ENCODE data around the gene SPATA16. TPM values are rescaled to one million over a fixed set of nuclear protein-coding genes. Genes with fewer than 3 reads are reported as not detected.

SPATA16 gene
- total and polyA plus RNA-seq, 2 of the 13 experiments (the other 11 are each of a cell fraction or from before 2014, with no cell fraction given) = not detected

DNA sequence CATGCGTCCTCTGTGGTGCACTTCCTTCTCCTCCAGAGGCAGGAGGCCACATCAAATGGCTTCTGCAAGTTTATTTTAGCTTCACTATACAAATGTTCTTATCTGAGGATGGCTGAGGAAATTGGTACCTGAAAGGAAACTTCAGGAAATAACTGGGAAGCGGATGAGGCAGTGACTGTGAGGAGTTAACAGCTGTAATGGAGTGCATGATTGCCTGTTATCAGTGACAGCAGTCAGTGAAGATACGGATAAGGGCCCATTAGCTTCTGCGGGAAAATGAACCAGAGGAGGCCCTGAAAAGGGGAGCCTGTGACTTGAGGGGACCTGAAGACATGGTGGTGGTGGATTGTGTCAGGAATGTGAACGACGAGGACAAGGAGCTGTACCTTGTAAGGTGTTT lies 51.8 kb downstream of the SPATA16 start:
- H3K79me2 ChIP-seq (ENCODE audit: insufficient read depth, low read length) = no peaks in the 10 kb centered on the region
- no peak overlapping the region for H3K4me2 ChIP-seq (ENCODE audit: low read depth, low read length)
- no peaks in the 10 kb centered on the region for H3K9me3 ChIP-seq (ENCODE audit: low read length)
- intact Hi-C loops (cut with micrococcal nuclease; ENCODE audit: unreplicated experiment) (no loop called here), in situ Hi-C loops (cut with HindIII; ENCODE audit: extremely low pct_ligation_motif_present, low pct_unique_long_range_greater_than_20kb) (no loop called here)
- H3K9ac ChIP-seq (ENCODE audit: insufficient read depth, low read depth, low read length) = no peak overlapping the region
- H3K36me3 ChIP-seq (replicated peaks in 1 of 2; ENCODE audit: control insufficient read depth in 1 of 2, insufficient read depth in 2 of 2, low read length in 2 of 2) = no peaks in the 10 kb centered on the region
- no peak overlapping the region for H3K4me3 ChIP-seq (replicated peaks in 1 of 3; ENCODE audit: insufficient read depth in 1 of 3, low read depth in 2 of 3, low read length in 3 of 3)
- H3K27ac ChIP-seq (ENCODE audit: extremely low read length, insufficient read depth, low read length) = no peak overlapping the region
- no TSS peak for BruUV-seq (replicated peaks)
- CTCF ChIA-PET (ENCODE audit: low intra/inter-chr PET ratio, low total read pairs) = no interaction called here
- no peaks in the 10 kb centered on the region for H4K20me1 ChIP-seq (ENCODE audit: insufficient read depth, low read length)
- H2AFZ ChIP-seq (ENCODE audit: low read length) = no peak overlapping the region
- no peaks in the 10 kb centered on the region for H3K4me1 ChIP-seq (ENCODE audit: insufficient read depth, low read length)
- FAIRE-seq (no peak), ATAC-seq (no peak), DNase-seq (ENCODE audit: low spot score) (no peak)
- POLR2A ChIA-PET = no interaction called here
- H3K27me3 ChIP-seq (ENCODE audit: control insufficient read depth in 1 of 2, insufficient read depth in 2 of 2, low read length in 2 of 2) = no peaks in the 10 kb centered on the region
- WGBS (ENCODE audit: low lambda C conversion rate) = 5% methylated on average over 6 of the region's 6 CpGs
- TF ChIP-seq HDAC6 (IDR thresholded peaks at IDR 0.05; ENCODE audit: low read depth, low read length) (no peak), LCORL (IDR thresholded peaks at IDR 0.05) (no peak), LCORL (CRISPR knock-in tag; IDR thresholded peaks at IDR 0.05) (no peak), TBP (CRISPR knock-in tag; IDR thresholded peaks at IDR 0.05) (no peak)
- TF ChIP-seq, protein P1, sequence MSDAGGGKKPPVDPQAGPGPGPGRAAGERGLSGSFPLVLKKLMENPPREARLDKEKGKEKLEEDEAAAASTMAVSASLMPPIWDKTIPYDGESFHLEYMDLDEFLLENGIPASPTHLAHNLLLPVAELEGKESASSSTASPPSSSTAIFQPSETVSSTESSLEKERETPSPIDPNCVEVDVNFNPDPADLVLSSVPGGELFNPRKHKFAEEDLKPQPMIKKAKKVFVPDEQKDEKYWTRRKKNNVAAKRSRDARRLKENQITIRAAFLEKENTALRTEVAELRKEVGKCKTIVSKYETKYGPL (CRISPR knock-in tag; IDR thresholded peaks at IDR 0.05) = no peak
- TF ChIP-seq, protein P2, sequence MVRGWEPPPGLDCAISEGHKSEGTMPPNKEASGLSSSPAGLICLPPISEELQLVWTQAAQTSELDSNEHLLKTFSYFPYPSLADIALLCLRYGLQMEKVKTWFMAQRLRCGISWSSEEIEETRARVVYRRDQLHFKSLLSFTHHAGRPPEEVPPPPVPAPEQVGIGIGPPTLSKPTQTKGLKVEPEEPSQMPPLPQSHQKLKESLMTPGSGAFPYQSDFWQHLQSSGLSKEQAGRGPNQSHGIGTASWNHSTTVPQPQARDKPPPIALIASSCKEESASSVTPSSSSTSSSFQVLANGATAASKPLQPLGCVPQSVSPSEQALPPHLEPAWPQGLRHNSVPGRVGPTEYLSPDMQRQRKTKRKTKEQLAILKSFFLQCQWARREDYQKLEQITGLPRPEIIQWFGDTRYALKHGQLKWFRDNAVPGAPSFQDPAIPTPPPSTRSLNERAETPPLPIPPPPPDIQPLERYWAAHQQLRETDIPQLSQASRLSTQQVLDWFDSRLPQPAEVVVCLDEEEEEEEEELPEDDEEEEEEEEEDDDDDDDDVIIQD (CRISPR knock-in tag; IDR thresholded peaks at IDR 0.05; ENCODE audit: low read depth) = no peak
- TF ChIP-seq, protein P3, sequence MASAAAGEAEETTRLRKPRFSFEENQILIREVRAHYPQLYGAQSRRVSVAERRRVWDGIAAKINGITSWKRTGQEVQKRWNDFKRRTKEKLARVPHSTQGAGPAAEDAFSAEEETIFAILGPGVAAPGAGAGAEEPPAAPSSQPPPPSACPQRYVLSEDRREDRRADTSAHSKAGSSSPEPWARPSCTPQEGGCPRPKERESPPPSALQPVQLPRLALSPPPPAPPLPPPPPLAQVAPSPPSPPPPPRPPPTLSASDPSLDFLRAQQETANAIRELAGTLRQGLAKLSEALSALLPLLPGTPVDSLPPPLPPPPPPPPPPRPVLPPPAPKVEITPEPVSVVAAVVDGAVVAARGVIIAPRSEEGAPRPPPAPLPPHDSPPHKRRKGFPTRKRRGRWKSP (CRISPR knock-in tag; IDR thresholded peaks at IDR 0.05) = no peak
- TF ChIP-seq, protein P4, sequence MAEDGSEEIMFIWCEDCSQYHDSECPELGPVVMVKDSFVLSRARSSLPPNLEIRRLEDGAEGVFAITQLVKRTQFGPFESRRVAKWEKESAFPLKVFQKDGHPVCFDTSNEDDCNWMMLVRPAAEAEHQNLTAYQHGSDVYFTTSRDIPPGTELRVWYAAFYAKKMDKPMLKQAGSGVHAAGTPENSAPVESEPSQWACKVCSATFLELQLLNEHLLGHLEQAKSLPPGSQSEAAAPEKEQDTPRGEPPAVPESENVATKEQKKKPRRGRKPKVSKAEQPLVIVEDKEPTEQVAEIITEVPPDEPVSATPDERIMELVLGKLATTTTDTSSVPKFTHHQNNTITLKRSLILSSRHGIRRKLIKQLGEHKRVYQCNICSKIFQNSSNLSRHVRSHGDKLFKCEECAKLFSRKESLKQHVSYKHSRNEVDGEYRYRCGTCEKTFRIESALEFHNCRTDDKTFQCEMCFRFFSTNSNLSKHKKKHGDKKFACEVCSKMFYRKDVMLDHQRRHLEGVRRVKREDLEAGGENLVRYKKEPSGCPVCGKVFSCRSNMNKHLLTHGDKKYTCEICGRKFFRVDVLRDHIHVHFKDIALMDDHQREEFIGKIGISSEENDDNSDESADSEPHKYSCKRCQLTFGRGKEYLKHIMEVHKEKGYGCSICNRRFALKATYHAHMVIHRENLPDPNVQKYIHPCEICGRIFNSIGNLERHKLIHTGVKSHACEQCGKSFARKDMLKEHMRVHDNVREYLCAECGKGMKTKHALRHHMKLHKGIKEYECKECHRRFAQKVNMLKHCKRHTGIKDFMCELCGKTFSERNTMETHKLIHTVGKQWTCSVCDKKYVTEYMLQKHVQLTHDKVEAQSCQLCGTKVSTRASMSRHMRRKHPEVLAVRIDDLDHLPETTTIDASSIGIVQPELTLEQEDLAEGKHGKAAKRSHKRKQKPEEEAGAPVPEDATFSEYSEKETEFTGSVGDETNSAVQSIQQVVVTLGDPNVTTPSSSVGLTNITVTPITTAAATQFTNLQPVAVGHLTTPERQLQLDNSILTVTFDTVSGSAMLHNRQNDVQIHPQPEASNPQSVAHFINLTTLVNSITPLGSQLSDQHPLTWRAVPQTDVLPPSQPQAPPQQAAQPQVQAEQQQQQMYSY (CRISPR knock-in tag; IDR thresholded peaks at IDR 0.05) = no peak
- TF ChIP-seq, protein P5, sequence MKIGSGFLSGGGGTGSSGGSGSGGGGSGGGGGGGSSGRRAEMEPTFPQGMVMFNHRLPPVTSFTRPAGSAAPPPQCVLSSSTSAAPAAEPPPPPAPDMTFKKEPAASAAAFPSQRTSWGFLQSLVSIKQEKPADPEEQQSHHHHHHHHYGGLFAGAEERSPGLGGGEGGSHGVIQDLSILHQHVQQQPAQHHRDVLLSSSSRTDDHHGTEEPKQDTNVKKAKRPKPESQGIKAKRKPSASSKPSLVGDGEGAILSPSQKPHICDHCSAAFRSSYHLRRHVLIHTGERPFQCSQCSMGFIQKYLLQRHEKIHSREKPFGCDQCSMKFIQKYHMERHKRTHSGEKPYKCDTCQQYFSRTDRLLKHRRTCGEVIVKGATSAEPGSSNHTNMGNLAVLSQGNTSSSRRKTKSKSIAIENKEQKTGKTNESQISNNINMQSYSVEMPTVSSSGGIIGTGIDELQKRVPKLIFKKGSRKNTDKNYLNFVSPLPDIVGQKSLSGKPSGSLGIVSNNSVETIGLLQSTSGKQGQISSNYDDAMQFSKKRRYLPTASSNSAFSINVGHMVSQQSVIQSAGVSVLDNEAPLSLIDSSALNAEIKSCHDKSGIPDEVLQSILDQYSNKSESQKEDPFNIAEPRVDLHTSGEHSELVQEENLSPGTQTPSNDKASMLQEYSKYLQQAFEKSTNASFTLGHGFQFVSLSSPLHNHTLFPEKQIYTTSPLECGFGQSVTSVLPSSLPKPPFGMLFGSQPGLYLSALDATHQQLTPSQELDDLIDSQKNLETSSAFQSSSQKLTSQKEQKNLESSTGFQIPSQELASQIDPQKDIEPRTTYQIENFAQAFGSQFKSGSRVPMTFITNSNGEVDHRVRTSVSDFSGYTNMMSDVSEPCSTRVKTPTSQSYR (CRISPR knock-in tag; IDR thresholded peaks at IDR 0.05; ENCODE audit: borderline replicate concordance) = no peak
- TF ChIP-seq, protein P6, sequence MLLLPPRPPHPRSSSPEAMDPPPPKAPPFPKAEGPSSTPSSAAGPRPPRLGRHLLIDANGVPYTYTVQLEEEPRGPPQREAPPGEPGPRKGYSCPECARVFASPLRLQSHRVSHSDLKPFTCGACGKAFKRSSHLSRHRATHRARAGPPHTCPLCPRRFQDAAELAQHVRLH (CRISPR knock-in tag; IDR thresholded peaks at IDR 0.05; ENCODE audit: borderline replicate concordance, low read depth) = no peak
